MCF 10A (cell line): ENCODE measurements around the gene PLAGL1. TPM values are rescaled to one million over a fixed set of nuclear protein-coding genes. Genes with fewer than 3 reads are reported as not detected.
"Not testable (repeated sequence)": the region's sequence is repeated elsewhere in the genome, so short reads cannot be mapped to it uniquely, and the experiment has no call there.

Experiments
- BruUV-seq: library from RNA; stranded (reverse); fragments of 400-500 nt; replicated peaks from 2 replicates; lab custom pipeline; 2021; lab: Mats Ljungman, UMichigan
- CTCF ChIA-PET: fragments of 300-600 bp; sonication (Branson Sonifier 250); formaldehyde crosslinking; extraction: SDS; loops from one replicate; lab custom pipeline; 2021; ENCODE audit warnings: antibody characterized with exemption, inconsistent platforms; lab: Yijun Ruan, JAX
- POLR2A ChIA-PET: fragments of 300-600, 350-650 bp; sonication (Branson Sonifier 250); formaldehyde crosslinking; extraction: SDS; loops from one replicate; lab custom pipeline; 2020; ENCODE audit warnings: antibody characterized with exemption, inconsistent platforms; lab: Yijun Ruan, JAX
- DNase-seq: peaks from one replicate; pipeline ENCODE4 v3.0.0-alpha.2; 2018; ENCODE audit not compliant: unreplicated experiment
- H3K27ac Mint-ChIP-seq: one replicate; pipeline ENCODE4 v1.8.0; 2022; ENCODE audit warnings: mild to moderate bottlenecking, low read depth, mixed read lengths; ENCODE audit not compliant: unreplicated experiment
- H3K27me3 Mint-ChIP-seq: one replicate; pipeline ENCODE4 v1.8.0; 2022; ENCODE audit warnings: mixed read lengths; ENCODE audit not compliant: insufficient read depth, unreplicated experiment
- H3K36me3 Mint-ChIP-seq: one replicate; pipeline ENCODE4 v1.8.0; 2022; ENCODE audit warnings: mild to moderate bottlenecking, moderate library complexity, mixed read lengths; ENCODE audit not compliant: insufficient read depth, unreplicated experiment
- H3K4me1 Mint-ChIP-seq: one replicate; pipeline ENCODE4 v1.8.0; 2022; ENCODE audit warnings: mixed read lengths; ENCODE audit not compliant: insufficient read depth, unreplicated experiment
- H3K4me3 Mint-ChIP-seq: one replicate; pipeline ENCODE4 v1.8.0; 2022; ENCODE audit warnings: mild to moderate bottlenecking, moderate library complexity, mixed read lengths; ENCODE audit not compliant: unreplicated experiment
- H3K9me3 Mint-ChIP-seq: one replicate; pipeline ENCODE4 v1.8.0; 2022; ENCODE audit warnings: mixed read lengths; ENCODE audit not compliant: unreplicated experiment
- intact Hi-C: fragments of 100-400 bp; cut with micrococcal nuclease; formaldehyde crosslinking; loops from 2 replicates; pipeline ENCODE4 v1.14.1; 2022
- total RNA-seq: library from RNA; stranded (reverse); gene quantifications from 2 replicates; pipeline ENCODE4 v1.2.3, GENCODE V29; 2022
- TF ChIP-seq, protein P1 (sequence below): fragments of 200-600 bp; IDR thresholded peaks from one replicate; pipeline ENCODE4 v1.8.0; 2022; ENCODE audit warnings: antibody characterized with exemption, mild to moderate bottlenecking; ENCODE audit not compliant: unreplicated experiment

PLAGL1 gene
- total RNA-seq, 1 experiment from 2014 or later, result 52.1 TPM

DNA sequence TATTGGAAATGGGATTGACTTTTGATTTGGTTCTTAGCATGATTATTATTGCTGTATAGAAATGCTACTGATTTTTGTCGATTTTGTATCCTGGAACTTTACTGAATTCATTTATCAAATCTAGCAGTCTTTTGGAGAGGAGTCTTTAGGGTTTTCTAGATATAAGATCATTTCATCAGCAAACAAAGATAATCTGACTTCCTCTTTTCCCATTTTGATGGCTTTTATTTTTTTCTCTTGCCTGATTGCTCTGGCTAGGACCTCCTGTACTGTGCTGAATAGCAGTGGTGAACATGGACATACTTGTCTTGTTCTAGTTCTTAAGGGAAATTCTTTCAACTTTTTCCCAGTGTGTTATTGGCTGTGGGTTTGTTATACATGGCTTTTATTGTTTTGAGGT is 79.2 kb downstream of the PLAGL1 start:
- Mint-ChIP-seq H3K4me3 (no peak overlapping the region), H3K36me3 (no peaks in the 10 kb centered on the region), H3K27ac (no peak overlapping the region), H3K4me1 (no peaks in the 10 kb centered on the region), H3K27me3 (no peaks in the 10 kb centered on the region), H3K9me3 (no peaks in the 10 kb centered on the region)
- POLR2A ChIA-PET, result no interaction called here
- CTCF ChIA-PET, result no interaction called here
- TF ChIP-seq, protein P1, sequence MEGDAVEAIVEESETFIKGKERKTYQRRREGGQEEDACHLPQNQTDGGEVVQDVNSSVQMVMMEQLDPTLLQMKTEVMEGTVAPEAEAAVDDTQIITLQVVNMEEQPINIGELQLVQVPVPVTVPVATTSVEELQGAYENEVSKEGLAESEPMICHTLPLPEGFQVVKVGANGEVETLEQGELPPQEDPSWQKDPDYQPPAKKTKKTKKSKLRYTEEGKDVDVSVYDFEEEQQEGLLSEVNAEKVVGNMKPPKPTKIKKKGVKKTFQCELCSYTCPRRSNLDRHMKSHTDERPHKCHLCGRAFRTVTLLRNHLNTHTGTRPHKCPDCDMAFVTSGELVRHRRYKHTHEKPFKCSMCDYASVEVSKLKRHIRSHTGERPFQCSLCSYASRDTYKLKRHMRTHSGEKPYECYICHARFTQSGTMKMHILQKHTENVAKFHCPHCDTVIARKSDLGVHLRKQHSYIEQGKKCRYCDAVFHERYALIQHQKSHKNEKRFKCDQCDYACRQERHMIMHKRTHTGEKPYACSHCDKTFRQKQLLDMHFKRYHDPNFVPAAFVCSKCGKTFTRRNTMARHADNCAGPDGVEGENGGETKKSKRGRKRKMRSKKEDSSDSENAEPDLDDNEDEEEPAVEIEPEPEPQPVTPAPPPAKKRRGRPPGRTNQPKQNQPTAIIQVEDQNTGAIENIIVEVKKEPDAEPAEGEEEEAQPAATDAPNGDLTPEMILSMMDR, result no peak
- DNase-seq, result no peak
- BruUV-seq, result no TSS peak
- intact Hi-C loops, result no loop called here

DNA sequence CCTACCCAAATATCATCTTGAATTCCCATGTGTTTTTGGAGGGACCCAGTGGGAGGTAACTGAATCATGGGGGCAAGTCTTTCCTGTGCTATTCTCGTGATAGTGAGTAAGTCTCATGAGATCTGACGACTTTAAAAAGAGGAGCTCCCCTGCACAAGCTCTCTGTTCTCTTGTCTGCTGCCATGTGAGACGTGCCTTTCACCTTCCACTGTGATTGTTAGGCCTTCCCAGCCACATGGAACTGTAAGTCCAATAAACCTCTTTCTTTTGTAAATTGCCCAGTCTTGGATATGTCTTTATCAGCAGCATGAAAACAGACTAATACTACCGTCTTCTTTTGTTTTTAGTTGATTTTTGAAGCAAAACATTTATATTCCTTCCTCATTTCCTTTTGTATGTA is 91.0 kb downstream of the PLAGL1 start:
- DNase-seq, H3K4me1 Mint-ChIP-seq, BruUV-seq, H3K36me3 Mint-ChIP-seq, H3K27ac Mint-ChIP-seq, H3K27me3 Mint-ChIP-seq, H3K4me3 Mint-ChIP-seq, intact Hi-C loops: not testable (repeated sequence)
- POLR2A ChIA-PET, result interaction anchor here (0.6 kb wide), 1 partner anchor 108 kb away, joined by 3 read pairs; no protein-coding TSS in a partner anchor
- CTCF ChIA-PET, result interaction anchor here (0.7 kb wide), 1 partner anchor 30 kb away, joined by 3 read pairs; no protein-coding TSS in a partner anchor
- peaks cover 38% of the 10 kb centered on the region for H3K9me3 Mint-ChIP-seq

DNA sequence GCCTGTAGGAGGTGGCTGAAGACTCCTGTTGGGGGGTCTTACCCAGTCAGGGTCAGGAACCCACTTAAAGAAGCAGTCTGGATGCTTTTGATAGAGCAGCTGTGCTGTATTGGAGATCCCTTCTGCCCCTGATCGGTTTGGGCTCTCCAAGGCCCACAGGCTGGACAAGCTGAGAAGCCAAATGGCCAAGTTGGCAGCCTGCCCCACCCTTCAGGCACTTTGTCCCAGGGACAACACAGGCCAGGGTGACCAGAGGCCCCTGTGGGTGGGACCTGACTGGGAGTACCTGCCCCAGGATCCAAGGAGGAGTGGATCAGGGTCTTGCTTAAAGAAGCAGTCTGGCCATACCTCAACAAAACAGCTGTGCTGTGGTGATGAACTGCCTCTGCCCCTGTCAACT is 95.4 kb downstream of the PLAGL1 start:
- TF ChIP-seq, protein P1, result no peak
- no peak overlapping the region for H3K4me3 Mint-ChIP-seq
- no peaks in the 10 kb centered on the region for H3K36me3 Mint-ChIP-seq
- no peak overlapping the region for H3K27ac Mint-ChIP-seq
- DNase-seq, result no peak
- peaks cover 46% of the 10 kb centered on the region for H3K9me3 Mint-ChIP-seq
- intact Hi-C loops, result no loop called here
- ChIA-PET POLR2A (no interaction called here), CTCF (interaction anchor here (0.6 kb wide), 1 partner anchor 9 kb away, joined by 3 read pairs; no protein-coding TSS in a partner anchor)
- H3K4me1 Mint-ChIP-seq, result no peaks in the 10 kb centered on the region
- no TSS peak for BruUV-seq
- no peaks in the 10 kb centered on the region for H3K27me3 Mint-ChIP-seq

DNA sequence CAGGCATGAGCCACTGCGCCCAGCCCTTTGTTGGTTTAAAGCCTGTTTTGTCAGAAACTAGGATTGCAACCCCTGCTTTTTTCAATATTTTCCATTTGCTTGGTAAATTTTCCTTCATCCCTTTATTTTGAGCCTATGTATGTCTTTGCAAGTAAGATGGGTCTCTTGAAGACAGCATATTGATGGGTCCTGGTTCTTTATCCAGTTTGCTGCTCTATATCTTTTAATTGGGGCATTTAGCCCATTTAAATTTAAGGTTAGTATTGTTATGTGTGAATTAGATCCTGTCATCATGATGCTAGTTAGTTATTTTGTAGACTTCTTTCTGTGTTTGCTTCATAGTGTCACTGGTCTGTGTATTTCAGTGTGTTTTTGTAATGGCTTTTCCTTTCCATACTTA is 97.0 kb downstream of the PLAGL1 start:
- no TSS peak for BruUV-seq
- ChIA-PET CTCF (interaction anchor here (1.0 kb wide), 1 partner anchor 29 kb away, joined by 3 read pairs; no protein-coding TSS in a partner anchor), POLR2A (no interaction called here)
- Mint-ChIP-seq H3K27me3 (no peaks in the 10 kb centered on the region), H3K27ac (no peak overlapping the region), H3K4me1 (no peaks in the 10 kb centered on the region), H3K36me3 (no peaks in the 10 kb centered on the region), H3K4me3 (no peak overlapping the region), H3K9me3 (peaks cover 33% of the 10 kb centered on the region)
- TF ChIP-seq, protein P1, result no peak
- no peak for DNase-seq
- intact Hi-C loops, result no loop called here

DNA sequence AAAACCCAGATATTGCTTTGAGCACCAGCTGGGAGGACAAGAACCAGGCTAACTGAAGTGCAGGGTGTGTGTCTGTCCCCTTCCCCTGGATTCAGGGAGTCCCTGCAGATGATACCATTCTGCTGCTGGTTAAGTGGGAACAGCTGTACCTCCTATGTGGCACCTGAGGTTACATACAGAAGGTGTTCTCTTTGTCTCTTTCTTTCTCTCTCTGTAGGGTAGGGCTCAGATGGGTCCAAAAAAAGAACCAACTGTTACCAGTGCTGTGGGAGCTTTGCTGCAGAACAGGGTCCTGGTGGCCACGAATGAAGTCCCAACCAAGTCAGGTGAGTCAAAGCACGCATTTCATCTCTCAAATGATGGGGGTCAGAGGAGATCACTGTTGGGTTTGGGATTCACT is 105.2 kb downstream of the PLAGL1 start:
- DNase-seq, result no peak
- CTCF ChIA-PET, result no interaction called here

More for the DNA sequence above, 105.2 kb downstream of the PLAGL1 start:
- no peaks in the 10 kb centered on the region for H3K36me3 Mint-ChIP-seq
- POLR2A ChIA-PET, result no interaction called here
- no peak overlapping the region for H3K4me3 Mint-ChIP-seq
- H3K9me3 Mint-ChIP-seq, result no peaks in the 10 kb centered on the region
- TF ChIP-seq, protein P1, result no peak
- BruUV-seq, result no TSS peak
- intact Hi-C loops, result no loop called here
- H3K27ac Mint-ChIP-seq, result no peak overlapping the region
- no peaks in the 10 kb centered on the region for H3K27me3 Mint-ChIP-seq
- no peaks in the 10 kb centered on the region for H3K4me1 Mint-ChIP-seq
